Kidney (tissue), 14 donors: ENCODE results near the gene HBQ1. TPM values are rescaled to one million over a fixed set of nuclear protein-coding genes. Genes with fewer than 3 reads are reported as not detected.
"Not testable (repeated sequence)": the region's sequence is repeated elsewhere in the genome, so short reads cannot be mapped to it uniquely, and the experiment has no call there.

Experiments
- DNase-seq, 5 donors: peaks; one replicate each; pipeline ENCODE4 v3.0.0-alpha.2; 2013 to 2020
- FAIRE-seq: peaks from 2 replicates; lab custom pipeline; 2012; peaks lifted over from hg19 to GRCh38; lab: Jason Lieb, UNC
- H3K27ac ChIP-seq, 2 donors: one replicate each; pipeline ENCODE4 v1.7.0; 2013; ENCODE audit warnings: low read depth in 2 of 2, low read length in 2 of 2, inconsistent platforms in 1 of 2
- H3K27me3 ChIP-seq: one replicate; pipeline ENCODE4 v1.7.1; 2013; ENCODE audit warnings: low read length, inconsistent platforms; ENCODE audit not compliant: control insufficient read depth, insufficient read depth
- H3K36me3 ChIP-seq, 3 donors: one replicate each; pipeline versions ENCODE4 v1.7.0 to v1.7.1; 2013; ENCODE audit warnings: low read length in 3 of 3, control low read depth in 1 of 3, inconsistent platforms in 1 of 3; ENCODE audit not compliant: insufficient read depth in 3 of 3, control insufficient read depth in 2 of 3
- H3K4me1 ChIP-seq, 3 donors: one replicate each; pipeline versions ENCODE4 v1.7.0 to v1.7.1; 2013; ENCODE audit warnings: low read length in 3 of 3, inconsistent platforms in 1 of 3, low read depth in 1 of 3; ENCODE audit not compliant: control insufficient read depth in 2 of 3, insufficient read depth in 2 of 3
- H3K4me3 ChIP-seq, 3 donors: one replicate each; pipeline versions ENCODE4 v1.7.0 to v1.8.1; 2013; ENCODE audit warnings: low read length in 3 of 3, control low read depth in 1 of 3, inconsistent platforms in 1 of 3
- H3K9ac ChIP-seq, 3 donors: one replicate each; pipeline versions ENCODE4 v1.7.0 to v1.7.1; 2013; ENCODE audit warnings: low read length in 3 of 3, control low read depth in 1 of 3, inconsistent platforms in 1 of 3
- H3K9me3 ChIP-seq, 3 donors: one replicate each; pipeline versions ENCODE4 v1.7.0 to v1.7.1; 2013; ENCODE audit warnings: low read length in 3 of 3, control low read depth in 1 of 3, inconsistent platforms in 1 of 3; ENCODE audit not compliant: control insufficient read depth in 2 of 3, insufficient read depth in 1 of 3
- CTCF ChIP-seq: IDR thresholded peaks from 3 replicates; pipeline ENCODE4 v1.5.1; 2012; ENCODE audit warnings: mild to moderate bottlenecking, moderate library complexity, borderline replicate concordance; ENCODE audit not compliant: insufficient read depth; ENCODE audit errors: extremely low read depth
- intact Hi-C: fragments of 100-400 bp; cut with DNase I; formaldehyde crosslinking; loops from one replicate; pipeline ENCODE4 v1.11.1; 2022
- polyA plus RNA-seq: library from polyadenylated mRNA; stranded (reverse); fragments of 350-450 nt; fragmentation: Illumina TruSeq; extraction: RNeasy Lipid Tissue Mini Kit (QIAGEN cat#74804); gene quantifications from one replicate; pipeline ENCODE4 v1.2.3, GENCODE V29; 2014; ENCODE audit warnings: low read depth, low replicate concordance; ENCODE audit not compliant: insufficient read depth
- total RNA-seq: library from RNA; stranded (reverse); fragmentation: NEBNext Ultra II Directional; extraction: Animal tissue kit (Norgen Biotek cat#: 25700); gene quantifications from one replicate; pipeline ENCODE4 v1.2.1, GENCODE V29; 2021
- donor health status: control.
- donor health status: control.
- donor health status: control.
- donor health status: control.
- donor health status: control.
- donor health status: DM: yes; HTN: yes; CAD: no.
- donor health status: Normal renal cell carcinoma (clear cell type).

Gene HBQ1
- total and polyA plus RNA-seq, 2 donors from 2014 or later = not detected

DNA sequence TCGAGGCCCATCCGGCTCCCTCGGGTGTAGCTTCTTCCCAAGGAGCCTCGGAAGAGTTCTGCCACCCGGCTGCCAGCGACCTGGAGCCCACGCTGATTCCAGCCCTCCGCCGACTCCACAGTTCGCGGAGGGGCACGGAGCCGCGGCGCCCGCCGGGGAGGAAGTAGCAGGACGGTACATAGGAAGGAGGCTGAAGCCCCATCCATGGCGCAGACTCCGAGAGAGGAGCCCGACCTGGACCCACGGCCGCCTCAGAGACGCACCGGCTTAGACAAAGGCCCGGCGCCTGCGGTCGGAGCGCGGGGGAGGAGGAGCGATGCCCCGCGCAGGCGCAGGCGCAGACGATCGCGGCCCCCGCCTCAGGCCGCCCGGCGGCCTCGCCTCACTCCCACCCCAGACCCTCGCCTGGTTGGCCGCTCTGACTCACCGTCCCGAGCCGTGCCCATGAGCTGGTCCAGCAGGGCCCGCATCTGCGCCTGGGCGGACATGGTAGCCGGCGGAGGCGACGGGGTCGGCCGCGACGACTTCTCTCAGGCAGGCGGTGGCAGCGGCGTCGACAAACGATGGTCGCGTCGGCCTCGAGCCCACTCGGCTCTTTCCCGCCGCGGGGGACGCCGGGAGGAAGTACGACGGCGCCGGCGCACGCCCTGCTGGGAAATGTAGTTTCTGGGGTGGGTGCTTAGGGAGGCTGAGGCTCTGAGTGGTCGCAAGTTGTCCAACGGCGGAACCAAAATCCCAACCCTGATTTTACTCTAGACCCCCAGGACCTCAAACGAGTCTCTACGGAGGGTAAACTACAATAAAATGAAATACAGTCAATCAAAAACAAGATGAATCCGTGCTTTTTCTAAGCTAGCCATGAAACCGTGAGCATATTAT lies 48.8 kb downstream of the HBQ1 start, which contains the start of gene LUC7L:
TSS of gene LUC7L (minus strand) at position 598 of the 879 bp plus-strand sequence. CDS start at position 488, 110 bp downstream.
- Histone ChIP-seq H3K9me3 (no peaks in the 10 kb centered on the region), H3K27ac (peak within 1 kb of the TSS; percentile 97 to 98), H3K4me3 (peak within 1 kb of the TSS; percentile 83 to 85 (median 85)), H3K9ac (peak within 1 kb of the TSS; percentile 71 to 88 (median 77)), H3K36me3 (peaks cover 3 to 21% (median 17%) of the 10 kb centered on the region in 3 donors), H3K27me3 (no peaks in the 10 kb centered on the region), H3K4me1 (peaks cover 0 to 12% (median 12%) of the 10 kb centered on the region in 3 donors)
- intact Hi-C loops = no loop called here
- DNase-seq = peak; percentile 93 to 97 (median 94)
- no peak for TF ChIP-seq CTCF
- FAIRE-seq = no peak

- no peaks in the 10 kb centered on the region for H3K9me3 ChIP-seq
- intact Hi-C loops = no loop called here
- H3K4me1 ChIP-seq = peaks cover 0 to 12% (median 12%) of the 10 kb centered on the region in 3 donors
- peak overlapping the region in 1 of 3 donors; percentile 77 for H3K9ac ChIP-seq
- H3K27ac ChIP-seq = no peak overlapping the region
- H3K27me3 ChIP-seq = no peaks in the 10 kb centered on the region
- peaks cover 2 to 20% (median 17%) of the 10 kb centered on the region in 3 donors for H3K36me3 ChIP-seq
- H3K4me3 ChIP-seq = peak overlapping the region; percentile 50 to 85 (median 83)
- no peak for TF ChIP-seq CTCF
- no peak for FAIRE-seq
- peak in 1 of 5 donors; percentile 66 for DNase-seq
These were observed 49.5 kb downstream of the HBQ1 start for GRCh38 chr16:229731-230281.

DNA sequence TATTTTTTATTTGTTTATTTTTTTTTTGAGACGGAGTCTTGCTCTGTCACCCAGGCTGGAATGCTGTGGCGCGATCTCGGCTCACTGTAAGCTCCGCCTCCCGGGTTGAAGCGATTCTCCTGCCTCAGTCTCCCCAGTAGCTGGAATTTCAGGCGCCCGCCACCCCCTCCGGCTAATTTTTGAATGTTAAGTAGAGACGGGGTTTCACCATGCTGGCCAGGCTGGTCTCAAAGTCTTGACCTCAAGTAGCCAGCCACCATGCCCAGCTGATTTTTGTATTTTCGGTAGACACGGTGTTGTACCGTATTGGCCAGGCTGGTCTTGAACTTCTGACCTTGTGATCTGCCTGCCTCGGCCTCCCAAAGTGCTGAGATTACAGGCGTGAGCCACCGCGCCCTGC lies 50.1 kb downstream of the HBQ1 start:
- H3K9ac ChIP-seq, intact Hi-C loops, H3K27me3 ChIP-seq, H3K4me3 ChIP-seq, H3K27ac ChIP-seq, H3K9me3 ChIP-seq, FAIRE-seq: not testable (repeated sequence)
- DNase-seq = peak in 1 of 5 donors; percentile 58
- H3K4me1 ChIP-seq = peaks cover 0 to 12% (median 12%) of the 10 kb centered on the region in 3 donors
- peaks cover 0 to 18% (median 17%) of the 10 kb centered on the region in 3 donors for H3K36me3 ChIP-seq

Other genes with a start within 250 kb of the HBQ1 start
- 8.8 TPM for gene POLR3K, start 126.9 kb upstream of the HBQ1 start, total RNA-seq
- gene POLR3K, start 126.9 kb upstream of the HBQ1 start, polyA plus RNA-seq = 18.5 TPM
- 14.7 TPM for gene SNRNP25, start 126.6 kb upstream of the HBQ1 start, total RNA-seq
- gene SNRNP25, start 126.6 kb upstream of the HBQ1 start, polyA plus RNA-seq = 60.3 TPM
- gene RHBDF1, start 107.8 kb upstream of the HBQ1 start, total RNA-seq = 33.1 TPM
- gene RHBDF1, start 107.8 kb upstream of the HBQ1 start, polyA plus RNA-seq = 12.0 TPM
- gene MPG, start 102.2 kb upstream of the HBQ1 start, total RNA-seq = 40.8 TPM
- 54.3 TPM for gene MPG, start 102.2 kb upstream of the HBQ1 start, polyA plus RNA-seq
- 37.8 TPM for gene NPRL3, start 41.8 kb upstream of the HBQ1 start, total RNA-seq
- 21.3 TPM for gene NPRL3, start 41.8 kb upstream of the HBQ1 start, polyA plus RNA-seq
- not detected for gene HBZ, start 27.8 kb upstream of the HBQ1 start, total RNA-seq
- not detected for gene HBZ, start 27.8 kb upstream of the HBQ1 start, polyA plus RNA-seq
- gene HBM, start 14.5 kb upstream of the HBQ1 start, total RNA-seq = not detected
- not detected for gene HBM, start 14.5 kb upstream of the HBQ1 start, polyA plus RNA-seq
- gene HBA2, start 7.6 kb upstream of the HBQ1 start, total RNA-seq = 33.9 TPM
- gene HBA2, start 7.6 kb upstream of the HBQ1 start, polyA plus RNA-seq = 11.1 TPM
- gene HBA1, start 3.8 kb upstream of the HBQ1 start, total RNA-seq = 41.1 TPM
- 2.6 TPM for gene HBA1, start 3.8 kb upstream of the HBQ1 start, polyA plus RNA-seq
- 72.0 TPM for gene LUC7L, start 49.0 kb downstream of the HBQ1 start, total RNA-seq
- 56.3 TPM for gene LUC7L, start 49.0 kb downstream of the HBQ1 start, polyA plus RNA-seq
- 109 TPM for gene FAM234A, start 54.4 kb downstream of the HBQ1 start, total RNA-seq
- gene FAM234A, start 54.4 kb downstream of the HBQ1 start, polyA plus RNA-seq = 65.3 TPM
- gene RGS11, start 95.5 kb downstream of the HBQ1 start, total RNA-seq = 5.9 TPM
- 2.5 TPM for gene RGS11, start 95.5 kb downstream of the HBQ1 start, polyA plus RNA-seq
- gene ARHGDIG, start 100.1 kb downstream of the HBQ1 start, total RNA-seq = 0.88 TPM
- gene ARHGDIG, start 100.1 kb downstream of the HBQ1 start, polyA plus RNA-seq = not detected
- not detected for gene PDIA2, start 102.7 kb downstream of the HBQ1 start, total RNA-seq
- not detected for gene PDIA2, start 102.7 kb downstream of the HBQ1 start, polyA plus RNA-seq
- 24.6 TPM for gene AXIN1, start 172.3 kb downstream of the HBQ1 start, total RNA-seq
- 9.7 TPM for gene AXIN1, start 172.3 kb downstream of the HBQ1 start, polyA plus RNA-seq
- 59.1 TPM for gene MRPL28, start 190.1 kb downstream of the HBQ1 start, total RNA-seq
- gene MRPL28, start 190.1 kb downstream of the HBQ1 start, polyA plus RNA-seq = 201 TPM
- 65.0 TPM for gene PGAP6, start 201.5 kb downstream of the HBQ1 start, total RNA-seq
- 144 TPM for gene PGAP6, start 201.5 kb downstream of the HBQ1 start, polyA plus RNA-seq
- 56.6 TPM for gene NME4, start 216.7 kb downstream of the HBQ1 start, total RNA-seq
- 100 TPM for gene NME4, start 216.7 kb downstream of the HBQ1 start, polyA plus RNA-seq
- gene DECR2, start 221.4 kb downstream of the HBQ1 start, total RNA-seq = 23.8 TPM
- gene DECR2, start 221.4 kb downstream of the HBQ1 start, polyA plus RNA-seq = 58.9 TPM
- gene RAB11FIP3, start 245.2 kb downstream of the HBQ1 start, total RNA-seq = 84.9 TPM
- gene RAB11FIP3, start 245.2 kb downstream of the HBQ1 start, polyA plus RNA-seq = 162 TPM